ENCODE results near the gene B3GALT5.

DNA sequence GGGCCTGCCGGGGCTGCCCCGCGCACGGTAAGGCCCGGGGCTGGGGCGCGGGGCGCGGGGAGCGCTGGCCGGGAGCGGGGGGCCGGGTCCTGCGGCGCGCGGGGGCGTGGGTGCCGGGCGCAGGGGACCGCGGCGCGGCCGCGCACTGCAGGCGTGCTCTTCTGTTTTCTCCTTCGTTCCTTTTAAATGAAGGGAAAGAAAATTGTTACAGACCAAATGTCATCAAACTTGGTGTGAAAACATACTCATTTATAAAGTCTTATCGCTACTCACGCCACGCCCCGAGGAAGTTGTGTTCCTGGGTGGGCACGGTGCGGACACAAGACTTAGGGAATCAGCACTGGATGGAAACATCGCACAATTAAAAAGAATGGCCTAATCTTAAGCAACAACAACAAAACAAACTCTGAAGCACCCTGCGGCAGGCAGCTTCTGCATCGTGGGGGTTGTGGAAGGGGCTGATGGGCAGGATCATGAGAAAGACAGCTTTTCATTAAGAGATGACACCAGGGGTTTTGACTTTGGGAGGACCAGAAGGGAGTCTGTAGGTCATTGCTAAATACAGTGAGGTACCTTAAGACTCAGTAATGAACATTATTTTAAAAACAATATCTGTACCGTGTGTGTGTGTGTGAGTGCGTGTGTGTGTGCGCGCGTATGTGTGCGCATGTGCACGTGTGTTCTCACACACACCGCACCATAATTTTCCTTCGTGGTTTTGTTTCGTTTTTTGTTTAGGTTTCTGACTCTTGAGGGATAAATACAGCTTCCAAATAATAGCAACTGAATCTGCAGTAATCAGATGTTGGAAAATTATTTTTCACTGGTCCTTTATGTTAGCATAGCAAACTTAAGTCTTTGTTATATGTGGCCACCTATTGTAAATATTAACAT lies 548 bp downstream of the B3GALT5 start:
- TF ChIP-seq, protein P1, sequence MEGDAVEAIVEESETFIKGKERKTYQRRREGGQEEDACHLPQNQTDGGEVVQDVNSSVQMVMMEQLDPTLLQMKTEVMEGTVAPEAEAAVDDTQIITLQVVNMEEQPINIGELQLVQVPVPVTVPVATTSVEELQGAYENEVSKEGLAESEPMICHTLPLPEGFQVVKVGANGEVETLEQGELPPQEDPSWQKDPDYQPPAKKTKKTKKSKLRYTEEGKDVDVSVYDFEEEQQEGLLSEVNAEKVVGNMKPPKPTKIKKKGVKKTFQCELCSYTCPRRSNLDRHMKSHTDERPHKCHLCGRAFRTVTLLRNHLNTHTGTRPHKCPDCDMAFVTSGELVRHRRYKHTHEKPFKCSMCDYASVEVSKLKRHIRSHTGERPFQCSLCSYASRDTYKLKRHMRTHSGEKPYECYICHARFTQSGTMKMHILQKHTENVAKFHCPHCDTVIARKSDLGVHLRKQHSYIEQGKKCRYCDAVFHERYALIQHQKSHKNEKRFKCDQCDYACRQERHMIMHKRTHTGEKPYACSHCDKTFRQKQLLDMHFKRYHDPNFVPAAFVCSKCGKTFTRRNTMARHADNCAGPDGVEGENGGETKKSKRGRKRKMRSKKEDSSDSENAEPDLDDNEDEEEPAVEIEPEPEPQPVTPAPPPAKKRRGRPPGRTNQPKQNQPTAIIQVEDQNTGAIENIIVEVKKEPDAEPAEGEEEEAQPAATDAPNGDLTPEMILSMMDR (IDR thresholded peaks at IDR 0.05; ENCODE audit: borderline replicate concordance, extremely low read depth, low read length, poor library complexity, severe bottlenecking), result no peak
- TF ChIP-seq EZH2 (IDR thresholded peaks at IDR 0.05; ENCODE audit: borderline replicate concordance, low read depth, low read length, severe bottlenecking), result no peak

Measured in DND-41 (cell line).